ENCODE measurements around the gene CMYA5. TPM values are rescaled to one million over a fixed set of nuclear protein-coding genes. Genes with fewer than 3 reads are reported as not detected.
"Not testable (repeated sequence)": the region's sequence is repeated elsewhere in the genome, so short reads cannot be mapped to it uniquely, and the experiment has no call there.

Gene CMYA5
- total and polyA plus RNA-seq, 5 donors from 2014 or later, result 0.05 to 0.10 TPM; not detected in 3

GRCh38 chr5:79771387-79771786, 81.8 kb downstream of the CMYA5 start:
- no peak for DNase-seq
- H3K27me3 ChIP-seq (ENCODE audit: control insufficient read depth, insufficient read depth, low read length), result no peaks in the 10 kb centered on the region

GRCh38 chr5:79772651-79773050, 83.0 kb downstream of the CMYA5 start:
- no peaks in the 10 kb centered on the region for H3K9me3 ChIP-seq (ENCODE audit: control insufficient read depth in 2 of 2, low read length in 2 of 2)
- H3K36me3 ChIP-seq (ENCODE audit: control insufficient read depth, insufficient read depth, low read length), result no peaks in the 10 kb centered on the region
- no peaks in the 10 kb centered on the region for H3K27me3 ChIP-seq (ENCODE audit: control insufficient read depth, insufficient read depth, low read length)
- Mint-ChIP-seq H3K36me3 (no peaks in the 10 kb centered on the region), H3K4me1 (peaks cover 0 to 2% (median 0%) of the 10 kb centered on the region in 4 donors), H3K27me3 (peaks cover 12% of the 10 kb centered on the region), H3K9me3 (peaks cover 0 to 11% (median 3%) of the 10 kb centered on the region in 7 donors), H3K27ac (no peak overlapping the region), H3K4me3 (no peak overlapping the region)
- ATAC-seq (ENCODE audit: low read depth in 2 of 2) (no peak), DNase-seq (no peak)
- H3K4me3 ChIP-seq (ENCODE audit: low read depth, low read length), result no peak overlapping the region
- H3K4me1 ChIP-seq (ENCODE audit: control insufficient read depth, insufficient read depth, low read length, poor library complexity, severe bottlenecking), result no peaks in the 10 kb centered on the region
- no peak overlapping the region for H3K27ac ChIP-seq (ENCODE audit: insufficient read depth, low read length, poor library complexity, severe bottlenecking)

More at GRCh38 chr5:79771387-79771786, 81.8 kb downstream of the CMYA5 start:
- ATAC-seq (ENCODE audit: low read depth in 2 of 2), result no peak
- Mint-ChIP-seq H3K4me1 (peaks cover 0 to 2% (median 0%) of the 10 kb centered on the region in 4 donors), H3K4me3 (no peak overlapping the region), H3K27ac (no peak overlapping the region), H3K27me3 (peaks cover 12% of the 10 kb centered on the region), H3K36me3 (no peaks in the 10 kb centered on the region), H3K9me3 (peaks cover 0 to 13% (median 4%) of the 10 kb centered on the region in 7 donors)
- Histone ChIP-seq H3K36me3 (ENCODE audit: control insufficient read depth, insufficient read depth, low read length) (no peaks in the 10 kb centered on the region), H3K9me3 (ENCODE audit: control insufficient read depth in 2 of 2, low read length in 2 of 2) (no peaks in the 10 kb centered on the region), H3K4me1 (ENCODE audit: control insufficient read depth, insufficient read depth, low read length, poor library complexity, severe bottlenecking) (no peaks in the 10 kb centered on the region), H3K27ac (ENCODE audit: insufficient read depth, low read length, poor library complexity, severe bottlenecking) (no peak overlapping the region), H3K4me3 (ENCODE audit: low read depth, low read length) (no peak overlapping the region)

- Mint-ChIP-seq H3K36me3 (no peaks in the 10 kb centered on the region), H3K27me3 (peaks cover 12% of the 10 kb centered on the region), H3K27ac (no peak overlapping the region), H3K4me1 (peaks cover 0 to 2% (median 0%) of the 10 kb centered on the region in 4 donors), H3K9me3 (peaks cover 0 to 9% (median 3%) of the 10 kb centered on the region in 7 donors), H3K4me3 (no peak overlapping the region)
- ATAC-seq (ENCODE audit: low read depth in 2 of 2) (no peak), DNase-seq (no peak)
- no peaks in the 10 kb centered on the region for H3K27me3 ChIP-seq (ENCODE audit: control insufficient read depth, insufficient read depth, low read length)
- no peak overlapping the region for H3K4me3 ChIP-seq (ENCODE audit: low read depth, low read length)
- H3K27ac ChIP-seq (ENCODE audit: insufficient read depth, low read length, poor library complexity, severe bottlenecking), result no peak overlapping the region
- no peaks in the 10 kb centered on the region for H3K9me3 ChIP-seq (ENCODE audit: control insufficient read depth in 2 of 2, low read length in 2 of 2)
- no peaks in the 10 kb centered on the region for H3K4me1 ChIP-seq (ENCODE audit: control insufficient read depth, insufficient read depth, low read length, poor library complexity, severe bottlenecking)
- no peaks in the 10 kb centered on the region for H3K36me3 ChIP-seq (ENCODE audit: control insufficient read depth, insufficient read depth, low read length)
Observed at GRCh38 chr5:79773612-79774011, 84.0 kb downstream of the CMYA5 start.

GRCh38 chr5:79774171-79774854, 84.7 kb downstream of the CMYA5 start:
- Histone ChIP-seq H3K4me1 (ENCODE audit: control insufficient read depth, insufficient read depth, low read length, poor library complexity, severe bottlenecking) (no peaks in the 10 kb centered on the region), H3K4me3 (ENCODE audit: low read depth, low read length) (no peak overlapping the region), H3K36me3 (ENCODE audit: control insufficient read depth, insufficient read depth, low read length) (no peaks in the 10 kb centered on the region), H3K9me3 (ENCODE audit: control insufficient read depth in 2 of 2, low read length in 2 of 2) (no peaks in the 10 kb centered on the region), H3K27ac (ENCODE audit: insufficient read depth, low read length, poor library complexity, severe bottlenecking) (no peak overlapping the region), H3K27me3 (ENCODE audit: control insufficient read depth, insufficient read depth, low read length) (no peaks in the 10 kb centered on the region)
- ATAC-seq (ENCODE audit: low read depth in 2 of 2) (no peak), DNase-seq (peak in 1 of 3 donors; percentile 18)
- Mint-ChIP-seq H3K27ac (no peak overlapping the region), H3K4me1 (peaks cover 0 to 2% (median 0%) of the 10 kb centered on the region in 4 donors), H3K9me3 (peaks cover 0 to 4% (median 0%) of the 10 kb centered on the region in 7 donors), H3K36me3 (no peaks in the 10 kb centered on the region), H3K27me3 (peaks cover 12% of the 10 kb centered on the region), H3K4me3 (no peak overlapping the region)

- Histone ChIP-seq H3K9me3 (ENCODE audit: control insufficient read depth in 2 of 2, low read length in 2 of 2) (no peaks in the 10 kb centered on the region), H3K27ac (ENCODE audit: insufficient read depth, low read length, poor library complexity, severe bottlenecking) (no peak overlapping the region), H3K4me1 (ENCODE audit: control insufficient read depth, insufficient read depth, low read length, poor library complexity, severe bottlenecking) (no peaks in the 10 kb centered on the region), H3K4me3 (ENCODE audit: low read depth, low read length) (no peak overlapping the region), H3K27me3 (ENCODE audit: control insufficient read depth, insufficient read depth, low read length) (no peaks in the 10 kb centered on the region), H3K36me3 (ENCODE audit: control insufficient read depth, insufficient read depth, low read length) (no peaks in the 10 kb centered on the region)
- peaks cover 0 to 2% (median 0%) of the 10 kb centered on the region in 4 donors for H3K4me1 Mint-ChIP-seq
- H3K36me3 Mint-ChIP-seq, result no peaks in the 10 kb centered on the region
- H3K9me3 Mint-ChIP-seq, result peaks cover 0 to 4% (median 0%) of the 10 kb centered on the region in 7 donors
- H3K27ac Mint-ChIP-seq, result no peak overlapping the region
- DNase-seq (no peak), ATAC-seq (ENCODE audit: low read depth in 2 of 2) (no peak)
- peaks cover 12% of the 10 kb centered on the region for H3K27me3 Mint-ChIP-seq
- H3K4me3 Mint-ChIP-seq, result no peak overlapping the region
Observed at GRCh38 chr5:79774855-79775237, 85.2 kb downstream of the CMYA5 start.

- H3K27ac Mint-ChIP-seq; H3K9me3 ChIP-seq (ENCODE audit: control insufficient read depth in 2 of 2, low read length in 2 of 2); H3K4me1 ChIP-seq (ENCODE audit: control insufficient read depth, insufficient read depth, low read length, poor library complexity, severe bottlenecking); DNase-seq; H3K4me3 ChIP-seq (ENCODE audit: low read depth, low read length); H3K36me3 ChIP-seq (ENCODE audit: control insufficient read depth, insufficient read depth, low read length); H3K27me3 ChIP-seq (ENCODE audit: control insufficient read depth, insufficient read depth, low read length); H3K27me3 Mint-ChIP-seq; H3K27ac ChIP-seq (ENCODE audit: insufficient read depth, low read length, poor library complexity, severe bottlenecking); H3K9me3 Mint-ChIP-seq; ATAC-seq (ENCODE audit: low read depth in 2 of 2); H3K36me3 Mint-ChIP-seq; H3K4me1 Mint-ChIP-seq: not testable (repeated sequence)
- H3K4me3 Mint-ChIP-seq, result peak overlapping the region in 2 of 4 donors; percentile 41 to 50
Observed at GRCh38 chr5:79784741-79785140, 95.1 kb downstream of the CMYA5 start.

GRCh38 chr5:79785983-79786382, 96.3 kb downstream of the CMYA5 start:
- Histone ChIP-seq H3K9me3 (ENCODE audit: control insufficient read depth in 2 of 2, low read length in 2 of 2) (no peaks in the 10 kb centered on the region), H3K27me3 (ENCODE audit: control insufficient read depth, insufficient read depth, low read length) (peaks cover 3% of the 10 kb centered on the region), H3K27ac (ENCODE audit: insufficient read depth, low read length, poor library complexity, severe bottlenecking) (no peak overlapping the region), H3K4me3 (ENCODE audit: low read depth, low read length) (no peak overlapping the region), H3K4me1 (ENCODE audit: control insufficient read depth, insufficient read depth, low read length, poor library complexity, severe bottlenecking) (no peaks in the 10 kb centered on the region), H3K36me3 (ENCODE audit: control insufficient read depth, insufficient read depth, low read length) (no peaks in the 10 kb centered on the region)
- H3K4me1 Mint-ChIP-seq, result no peaks in the 10 kb centered on the region
- no peaks in the 10 kb centered on the region for H3K27me3 Mint-ChIP-seq
- H3K27ac Mint-ChIP-seq, result no peak overlapping the region
- no peak overlapping the region for H3K4me3 Mint-ChIP-seq
- no peaks in the 10 kb centered on the region for H3K36me3 Mint-ChIP-seq
- no peak for ATAC-seq (ENCODE audit: low read depth in 2 of 2)
- H3K9me3 Mint-ChIP-seq, result peaks cover 0 to 6% (median 0%) of the 10 kb centered on the region in 7 donors
- DNase-seq, result no peak

- H3K4me3 ChIP-seq (ENCODE audit: low read depth, low read length), result no peak overlapping the region
- no peaks in the 10 kb centered on the region for H3K36me3 ChIP-seq (ENCODE audit: control insufficient read depth, insufficient read depth, low read length)
- no peak for ATAC-seq (ENCODE audit: low read depth in 2 of 2)
- DNase-seq, result no peak
- Mint-ChIP-seq H3K27me3 (no peaks in the 10 kb centered on the region), H3K9me3 (peaks cover 0 to 6% (median 0%) of the 10 kb centered on the region in 7 donors), H3K27ac (no peak overlapping the region), H3K4me1 (no peaks in the 10 kb centered on the region), H3K4me3 (no peak overlapping the region), H3K36me3 (no peaks in the 10 kb centered on the region)
- H3K9me3 ChIP-seq (ENCODE audit: control insufficient read depth in 2 of 2, low read length in 2 of 2), result no peaks in the 10 kb centered on the region
- H3K4me1 ChIP-seq (ENCODE audit: control insufficient read depth, insufficient read depth, low read length, poor library complexity, severe bottlenecking), result no peaks in the 10 kb centered on the region
- H3K27me3 ChIP-seq (ENCODE audit: control insufficient read depth, insufficient read depth, low read length), result peaks cover 3% of the 10 kb centered on the region
- H3K27ac ChIP-seq (ENCODE audit: insufficient read depth, low read length, poor library complexity, severe bottlenecking), result no peak overlapping the region
Observed at GRCh38 chr5:79787448-79787847, 97.8 kb downstream of the CMYA5 start.

Measured in CD4-positive, CD25-positive, alpha-beta regulatory T cell (primary cell).